GM21576 (cell line): ENCODE data around the gene AK8.
"Not testable (repeated sequence)": the region's sequence is repeated elsewhere in the genome, so short reads cannot be mapped to it uniquely, and the experiment has no call there.

Source experiments
- ATAC-seq: cut with Tn5 transposase; IDR thresholded peaks from one replicate; pipeline ENCODE4 v1.9.1; 2021; ENCODE audit warnings: mild to moderate bottlenecking, moderate library complexity; ENCODE audit not compliant: unreplicated experiment

The AK8 gene

DNA sequence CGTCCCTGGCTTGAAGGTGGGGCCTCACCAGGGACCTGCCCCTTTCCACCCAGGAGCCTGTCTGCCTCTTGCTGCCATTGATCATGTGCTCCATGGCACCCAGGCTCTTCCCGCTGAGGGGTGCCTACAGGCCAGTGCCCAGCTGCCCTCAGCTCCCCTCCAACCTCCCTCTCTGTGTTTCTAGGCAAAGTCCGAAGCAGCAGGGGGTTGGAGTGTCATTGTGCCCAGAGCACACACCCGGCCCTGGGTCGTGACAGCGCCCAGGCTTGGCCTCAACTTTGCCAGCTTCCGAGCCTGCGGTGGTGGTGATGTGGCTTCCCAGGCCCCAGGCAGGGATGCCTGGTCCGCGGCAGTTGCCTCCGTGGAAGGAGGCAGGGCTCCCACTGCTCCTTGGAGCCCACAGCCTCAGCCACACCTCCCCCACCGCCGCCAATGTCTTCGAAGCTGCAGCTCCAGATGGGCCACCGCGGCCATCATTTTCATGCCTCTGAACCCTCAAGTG, 155.5 kb downstream of the AK8 start:
- no peak for ATAC-seq

DNA sequence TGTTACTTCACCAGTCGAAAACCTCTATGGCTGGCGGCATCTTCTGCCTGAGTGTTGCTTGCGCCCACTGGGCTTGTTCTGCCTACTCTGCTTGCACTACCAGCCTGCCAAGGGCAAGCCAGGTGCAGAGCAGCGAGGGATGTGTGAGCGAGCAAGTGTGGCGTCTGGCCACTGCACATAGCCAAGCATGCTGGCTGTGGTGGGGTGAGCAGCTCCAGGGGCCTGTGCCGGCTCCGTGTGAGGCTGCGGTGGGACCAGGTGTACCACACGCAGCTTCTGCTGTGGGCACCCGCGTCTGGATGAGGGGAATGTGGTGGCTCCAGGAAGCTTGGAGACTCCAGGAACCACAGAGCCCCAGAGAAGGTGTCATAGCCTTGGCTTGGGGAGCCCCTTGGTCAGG, 156.4 kb downstream of the AK8 start:
- ATAC-seq = no peak

DNA sequence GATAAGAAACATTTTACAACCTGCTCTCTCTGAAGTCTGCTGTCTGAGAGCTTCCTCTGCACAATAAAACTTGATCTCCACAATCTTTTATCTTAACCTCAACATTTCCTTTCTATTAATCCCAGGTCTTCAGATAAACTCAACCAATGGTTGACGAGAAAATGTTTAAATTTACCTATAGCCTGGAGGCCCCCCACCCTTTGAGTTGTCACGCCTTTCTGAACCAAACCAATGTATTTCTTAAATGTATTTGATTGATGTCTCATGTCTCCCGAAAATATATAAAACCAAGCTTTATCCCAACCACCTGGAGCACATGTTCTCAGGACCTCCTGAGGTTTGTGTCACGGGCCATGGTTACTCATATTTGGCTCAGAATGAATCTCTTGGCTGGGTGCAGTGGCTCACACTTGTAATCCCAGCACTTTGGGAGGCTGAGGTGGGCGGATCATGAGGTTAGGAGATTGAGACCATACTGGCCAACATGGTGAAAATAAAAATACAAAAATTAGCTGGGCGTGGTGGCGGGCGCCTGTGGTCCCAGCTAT, 159.6 kb downstream of the AK8 start:
- ATAC-seq = not testable (repeated sequence)

DNA sequence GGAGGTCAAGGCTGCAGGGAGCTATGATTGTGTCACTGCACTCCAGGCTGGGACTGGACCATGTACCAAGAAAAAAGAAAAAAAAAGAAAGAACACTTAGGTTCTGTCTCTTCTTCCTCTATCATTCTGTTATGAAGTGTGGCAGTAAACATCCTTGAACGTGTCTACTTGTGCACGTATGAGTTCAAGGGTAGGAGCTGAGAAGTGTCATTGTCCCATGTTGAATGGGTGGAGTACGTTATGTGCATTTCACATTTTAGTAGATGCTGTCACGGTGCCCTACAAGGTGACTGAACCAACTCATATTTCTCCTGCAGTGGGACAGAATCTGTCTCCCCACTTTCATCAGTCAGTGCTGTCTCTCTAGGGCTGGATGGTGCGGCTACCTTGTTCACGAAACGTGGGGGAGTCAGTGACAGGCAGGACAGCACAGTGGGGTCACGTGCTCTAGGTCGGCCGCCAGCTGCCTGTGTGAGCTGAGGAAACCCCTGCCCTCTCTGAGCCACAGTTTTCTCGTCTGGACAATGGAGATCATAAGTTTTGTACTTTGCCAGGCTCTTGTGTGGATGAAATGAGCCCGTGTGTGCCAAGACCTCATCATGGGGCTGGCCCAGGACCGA, 160.6 kb downstream of the AK8 start:
- no peak for ATAC-seq

DNA sequence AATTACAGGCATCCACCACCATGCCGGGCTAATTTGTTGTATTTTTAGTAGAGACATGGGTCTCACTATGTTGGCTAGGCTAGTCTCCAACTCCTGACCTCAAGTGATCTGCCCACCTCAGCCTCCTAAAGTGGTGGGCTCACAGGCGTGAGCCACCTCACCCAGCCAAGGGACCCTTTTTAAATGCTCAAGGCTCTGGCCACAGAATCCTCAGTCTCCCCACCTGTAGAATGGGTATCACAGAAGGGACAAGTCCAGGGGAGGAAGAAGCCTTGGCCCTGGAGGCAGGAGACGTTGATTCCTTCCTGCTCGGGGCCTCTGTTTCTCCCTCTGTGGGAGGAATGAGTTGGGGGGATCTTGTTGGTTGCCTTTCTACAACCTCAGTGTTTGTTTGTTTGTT, 162.1 kb downstream of the AK8 start:
- ATAC-seq = no peak

DNA sequence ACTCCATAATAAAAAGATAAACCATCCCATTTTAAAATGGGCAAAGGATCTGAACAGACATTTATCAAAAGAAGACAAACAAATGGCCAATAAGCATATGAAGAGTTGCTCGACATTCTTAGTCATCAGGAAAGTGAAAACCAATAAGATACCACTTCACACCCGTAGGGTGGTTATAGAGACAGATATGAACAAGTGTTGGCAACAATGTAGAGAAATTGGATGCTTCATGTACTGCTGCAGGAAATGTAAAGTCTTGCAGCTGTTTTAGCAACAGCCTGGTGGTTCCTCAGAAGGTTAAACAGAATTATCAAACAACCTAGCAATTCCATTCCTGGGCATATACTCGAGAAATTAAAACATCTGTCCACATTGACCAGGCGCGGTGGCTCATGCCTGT, 165.3 kb downstream of the AK8 start:
- ATAC-seq = no peak

DNA sequence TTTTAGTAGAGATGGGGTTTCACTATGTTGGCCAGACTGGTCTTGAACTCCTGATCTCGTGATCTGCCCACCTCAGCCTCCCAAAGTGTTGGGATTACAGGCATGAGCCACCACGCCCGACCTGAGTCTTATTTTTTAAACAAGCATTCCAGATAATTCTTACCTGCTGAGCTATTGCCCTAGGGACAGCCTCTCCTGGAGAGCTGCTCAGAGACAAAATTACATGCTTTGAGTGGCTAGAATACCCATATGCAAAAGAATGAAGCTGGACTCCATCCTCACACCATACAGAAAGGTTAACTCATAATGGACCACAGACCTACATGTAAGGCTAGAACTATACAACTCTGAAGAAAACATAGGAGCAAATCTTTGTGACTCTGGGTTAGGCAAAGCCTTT, 166.2 kb downstream of the AK8 start:
- no peak for ATAC-seq

DNA sequence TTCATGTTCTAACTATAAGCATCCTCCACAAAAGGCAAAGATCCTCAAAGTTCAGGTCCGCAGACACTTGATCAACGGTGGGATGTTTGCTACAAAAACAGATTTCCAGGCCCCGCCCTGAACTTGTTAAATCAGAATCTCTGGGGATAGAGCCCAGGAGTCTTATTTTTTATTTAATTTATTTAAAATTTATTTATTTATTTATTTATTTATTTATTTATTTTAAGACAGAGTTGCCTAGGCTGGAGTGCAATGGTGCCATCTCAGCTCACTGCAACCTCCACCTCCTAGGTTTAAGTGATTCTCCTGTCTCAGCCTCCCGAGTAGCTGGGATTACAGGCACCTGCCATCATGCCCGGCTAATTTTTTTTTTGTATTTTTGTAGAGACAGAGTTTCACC, 166.9 kb downstream of the AK8 start:
- not testable (repeated sequence) for ATAC-seq

DNA sequence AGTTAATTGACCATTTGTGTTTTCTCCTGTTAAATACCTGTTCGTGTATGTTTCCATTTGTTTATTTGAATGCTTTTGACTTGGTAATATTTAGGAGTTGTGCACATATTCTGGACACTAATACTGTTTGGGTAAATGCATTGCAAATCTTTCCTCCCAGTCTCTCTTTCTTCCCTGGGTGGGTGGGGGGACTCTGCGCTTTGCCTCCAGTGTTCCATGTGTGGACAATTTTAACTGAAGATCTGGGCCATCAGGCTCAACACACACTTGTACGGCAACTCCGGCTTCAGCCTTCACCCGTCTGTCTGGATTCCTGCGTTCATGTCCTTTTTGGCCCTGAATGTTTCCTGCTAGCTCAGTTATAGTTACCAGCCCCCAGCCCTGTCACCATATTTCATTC, 167.8 kb downstream of the AK8 start:
- no peak for ATAC-seq

DNA sequence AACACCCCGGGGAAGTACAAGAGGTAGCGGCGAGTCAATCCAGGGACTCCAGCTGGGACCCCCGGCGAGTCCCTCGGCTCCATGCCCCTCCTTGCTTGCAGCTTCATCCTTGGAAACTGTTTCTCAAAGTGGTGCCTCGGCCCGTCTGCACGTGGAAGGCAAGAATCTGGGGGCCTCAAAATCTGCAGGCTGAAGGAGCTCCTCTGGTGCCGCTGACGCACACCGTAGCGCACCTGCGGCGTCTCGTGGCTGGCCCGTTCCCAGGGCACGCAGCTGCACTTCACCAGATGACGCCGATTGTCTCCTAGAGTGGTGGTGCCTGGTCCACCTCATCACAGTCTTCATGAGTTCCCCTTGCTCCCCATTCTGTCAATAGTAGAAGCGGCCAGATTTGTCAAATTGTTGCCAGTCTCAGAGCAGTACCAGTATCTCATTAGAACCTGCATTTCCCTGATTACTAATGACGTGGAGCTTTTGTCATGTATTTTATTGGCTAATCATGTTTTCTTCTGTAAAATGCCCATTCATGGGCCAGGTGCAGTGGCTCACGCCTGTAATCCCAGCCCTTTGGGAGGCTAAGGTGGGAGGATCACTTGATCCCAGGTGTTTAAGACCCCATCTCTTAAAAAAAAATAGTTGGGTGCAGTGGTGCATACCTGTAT, 169.2 kb downstream of the AK8 start:
- no peak for ATAC-seq

DNA sequence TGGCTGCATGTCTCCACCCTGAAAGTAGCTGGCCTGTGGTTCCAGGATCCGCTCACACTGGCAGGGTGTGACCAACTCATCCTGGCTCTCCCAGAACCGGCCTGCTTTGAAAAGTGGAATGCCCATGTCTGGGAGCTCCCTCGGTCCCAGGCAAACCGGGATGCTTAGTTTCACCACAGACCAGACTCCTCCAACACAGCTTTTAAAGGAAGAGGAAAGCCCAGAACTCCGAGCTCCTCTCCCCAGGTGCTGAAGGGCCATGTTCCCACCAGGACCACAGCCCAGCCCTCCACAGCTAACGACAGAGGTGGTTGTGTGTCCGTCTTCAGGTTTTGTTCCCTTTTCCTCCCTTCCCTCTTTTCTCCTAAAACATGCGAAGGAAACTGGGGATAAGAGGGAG, 169.8 kb downstream of the AK8 start:
- no peak for ATAC-seq

DNA sequence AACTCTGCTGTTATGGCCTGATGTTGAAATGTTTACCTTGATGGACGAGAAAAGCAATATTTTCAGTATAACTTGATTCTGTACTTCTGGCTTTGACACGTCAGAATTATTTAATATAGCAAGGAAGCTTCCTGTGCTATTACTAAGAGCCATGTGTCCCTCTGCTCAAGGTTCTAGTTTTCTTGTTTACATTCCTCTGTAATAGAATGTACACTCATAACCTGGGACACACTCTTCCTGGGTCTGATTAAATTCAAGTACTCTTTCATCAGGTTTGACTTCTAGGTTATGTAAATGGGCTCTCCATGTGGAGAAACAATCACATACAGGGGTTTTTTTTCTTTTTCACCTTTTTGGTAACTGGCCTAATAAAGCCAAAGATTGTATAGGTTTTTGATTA, 174.7 kb downstream of the AK8 start:
- no peak for ATAC-seq

DNA sequence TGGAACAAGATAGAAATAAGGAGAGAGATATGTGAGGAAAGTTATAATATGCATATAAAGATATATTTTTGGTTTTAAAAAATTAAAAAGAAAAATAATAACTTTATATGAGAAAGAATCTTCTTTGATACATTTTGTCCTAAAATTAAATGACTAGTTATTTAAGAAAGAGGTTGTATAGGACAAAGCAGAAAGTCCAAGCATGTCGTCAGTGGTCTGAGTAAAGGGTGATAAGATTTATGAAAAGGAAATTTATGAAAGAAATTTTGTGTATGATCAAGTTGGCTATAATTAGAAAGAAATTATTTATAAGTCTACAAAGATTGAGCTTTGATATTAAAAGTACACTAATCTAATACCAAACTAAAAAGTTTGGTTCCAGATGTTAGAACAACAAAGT, 175.8 kb downstream of the AK8 start:
- ATAC-seq = no peak

DNA sequence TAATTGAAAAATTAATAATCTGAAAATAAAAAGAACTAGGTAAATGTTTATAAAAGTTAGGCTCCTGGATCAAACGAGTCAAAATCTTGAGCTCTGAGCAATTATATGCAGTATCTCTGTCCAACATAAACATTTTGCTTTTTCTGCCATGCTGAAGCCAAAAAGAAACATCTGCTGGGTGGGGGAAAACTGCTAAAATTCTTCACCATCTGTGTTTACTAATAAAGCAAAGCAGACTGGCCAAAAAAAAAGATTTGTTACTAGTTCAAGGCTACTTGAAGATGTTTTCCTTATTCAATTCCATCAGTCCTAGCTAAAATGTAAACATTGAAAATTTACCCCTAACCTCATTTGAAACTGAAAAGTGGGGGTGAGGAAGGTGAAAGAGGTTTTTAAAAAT, 178.1 kb downstream of the AK8 start:
- no peak for ATAC-seq

DNA sequence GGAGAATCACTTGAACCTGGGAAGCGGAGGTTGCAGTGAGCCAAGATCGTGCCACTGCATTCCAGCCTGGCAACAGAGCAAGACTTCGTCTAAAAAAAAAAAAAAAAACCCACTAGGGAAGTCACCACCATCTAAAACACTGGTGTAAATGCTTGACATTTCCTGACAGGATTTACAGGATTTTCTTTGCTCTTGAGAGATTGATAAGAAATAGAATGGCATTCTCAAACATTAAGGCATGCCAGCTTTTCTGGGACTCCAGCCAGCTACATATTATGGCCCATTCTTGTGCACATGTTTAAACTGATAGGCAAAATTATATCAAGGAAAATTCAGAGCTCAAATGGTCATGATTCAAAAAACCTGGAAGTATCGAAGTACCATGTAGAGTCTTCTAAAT, 179.1 kb downstream of the AK8 start:
- no peak for ATAC-seq

DNA sequence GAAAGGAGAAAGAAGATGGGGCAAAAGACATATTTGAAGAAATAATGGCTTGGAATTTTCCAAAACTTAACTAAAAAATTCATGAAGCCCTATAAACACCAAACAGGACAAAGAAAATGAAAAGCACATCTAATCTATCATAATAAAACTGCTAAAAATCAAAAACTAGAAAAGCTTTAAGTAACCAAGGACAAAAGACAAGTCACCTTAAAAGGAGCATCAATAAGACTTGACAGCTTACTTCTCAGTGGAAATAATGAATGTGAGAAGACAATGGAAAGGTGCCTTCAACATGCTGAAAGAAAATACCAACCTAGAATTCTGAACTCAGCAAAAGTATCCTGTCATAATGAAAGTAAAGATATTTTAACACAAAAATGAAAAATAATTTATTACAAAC, 180.9 kb downstream of the AK8 start:
- ATAC-seq = no peak

DNA sequence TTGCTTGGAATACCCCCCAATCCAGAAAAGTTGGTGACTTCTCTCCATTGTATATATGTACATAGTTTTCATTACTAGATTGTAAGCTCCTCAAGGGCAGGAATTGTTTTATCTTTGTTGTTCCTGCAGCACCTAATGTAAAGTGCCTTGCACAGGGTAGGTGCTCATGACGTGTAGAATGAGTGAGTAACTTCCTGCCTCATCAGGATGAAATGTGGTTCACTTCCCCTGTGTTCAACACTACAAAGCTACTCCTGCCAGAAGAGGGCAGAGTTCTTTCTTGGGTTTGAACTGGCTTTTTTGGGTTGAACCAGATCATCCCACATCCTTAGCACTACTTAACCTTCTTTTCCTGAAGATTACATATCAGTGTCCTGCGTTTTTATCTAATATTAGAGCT, 183.9 kb downstream of the AK8 start:
- no peak for ATAC-seq

DNA sequence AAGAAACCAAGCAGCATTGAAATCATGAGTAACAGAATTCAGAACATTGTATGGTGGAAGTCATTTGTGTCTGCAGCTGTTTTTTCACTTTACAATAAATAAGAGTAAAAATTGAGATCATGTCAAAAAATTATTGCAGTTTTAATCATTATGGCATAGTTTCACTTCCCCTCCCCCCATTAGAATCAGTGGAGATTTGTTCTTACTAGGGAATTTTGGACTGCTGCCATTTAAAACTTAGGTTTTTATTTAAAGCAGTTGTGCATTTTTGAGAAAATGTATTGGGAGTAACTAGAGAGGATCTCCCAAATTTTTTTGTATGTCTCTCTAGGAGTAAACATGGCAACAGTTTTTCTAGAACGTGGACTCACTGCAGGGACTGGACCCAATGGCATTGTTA, 187.4 kb downstream of the AK8 start:
- no peak for ATAC-seq

DNA sequence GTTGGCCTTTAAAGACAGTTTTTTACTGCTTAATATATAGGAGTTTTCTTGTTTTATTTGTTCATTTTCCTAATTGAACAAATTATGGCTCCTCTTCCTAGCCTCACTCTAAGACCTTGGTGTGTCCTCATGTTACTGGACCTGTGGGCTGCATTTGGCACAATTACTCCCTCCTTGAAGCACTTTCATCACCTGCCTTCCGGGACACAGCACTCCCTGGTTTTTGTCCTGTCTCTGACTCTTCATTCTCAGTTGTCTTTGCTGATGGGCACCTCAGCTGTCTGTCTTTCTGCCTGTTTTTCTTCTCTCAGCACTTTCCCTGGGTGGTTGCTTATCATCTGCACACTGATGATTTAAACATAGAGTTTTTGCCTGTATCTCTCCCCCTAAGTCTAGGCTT, 194.2 kb downstream of the AK8 start:
- ATAC-seq = no peak

DNA sequence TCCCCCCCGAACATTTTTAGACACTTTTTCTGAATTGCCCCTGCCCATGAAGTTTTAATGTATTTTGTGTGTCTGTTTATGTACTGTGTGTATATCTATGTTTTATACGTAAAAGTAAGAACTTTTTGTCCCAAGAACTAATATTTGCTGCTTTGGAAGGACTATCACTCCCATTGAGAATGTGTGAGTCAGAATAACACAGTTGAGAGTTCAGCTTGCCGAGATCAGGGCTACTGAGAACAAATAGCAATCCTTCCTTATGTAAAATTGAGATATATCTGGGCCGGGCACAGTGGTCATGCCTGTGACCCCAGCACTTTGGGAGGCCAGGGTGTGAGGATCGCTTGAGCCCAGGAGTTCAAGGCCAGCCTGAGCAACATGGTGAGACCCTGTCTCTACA, 196.5 kb downstream of the AK8 start:
- ATAC-seq = no peak

DNA sequence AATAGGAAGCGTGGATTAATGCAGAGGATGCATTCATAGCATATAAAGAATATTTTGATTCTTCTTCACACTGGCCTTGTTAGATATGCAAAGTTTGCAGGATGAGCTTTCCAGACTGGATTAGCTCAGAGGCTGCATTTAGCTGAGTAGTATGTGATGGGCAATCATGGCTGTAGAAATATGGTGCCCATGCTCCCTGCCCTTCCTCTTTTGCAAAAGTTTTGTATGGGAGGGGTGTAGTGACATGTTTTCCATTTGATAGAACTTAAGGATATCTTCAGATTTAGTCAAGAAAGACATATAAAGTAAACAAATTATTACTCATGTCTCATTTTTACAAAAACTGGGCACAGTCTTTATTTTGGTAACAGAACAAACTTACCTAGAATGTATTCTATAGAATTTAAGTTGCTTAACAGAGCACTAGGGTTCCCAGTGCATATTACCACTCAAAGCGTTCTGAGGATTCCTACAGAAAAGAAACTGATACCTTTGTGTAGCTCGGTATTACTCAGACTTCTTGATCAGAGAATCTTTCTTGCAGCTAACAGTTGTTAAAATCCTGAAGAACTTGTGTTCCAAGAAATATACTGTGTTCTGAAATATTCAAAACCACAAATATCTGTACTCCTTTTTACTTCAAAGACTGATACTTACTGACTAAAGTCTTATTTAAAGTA, 198.0 kb downstream of the AK8 start:
- ATAC-seq = no peak

DNA sequence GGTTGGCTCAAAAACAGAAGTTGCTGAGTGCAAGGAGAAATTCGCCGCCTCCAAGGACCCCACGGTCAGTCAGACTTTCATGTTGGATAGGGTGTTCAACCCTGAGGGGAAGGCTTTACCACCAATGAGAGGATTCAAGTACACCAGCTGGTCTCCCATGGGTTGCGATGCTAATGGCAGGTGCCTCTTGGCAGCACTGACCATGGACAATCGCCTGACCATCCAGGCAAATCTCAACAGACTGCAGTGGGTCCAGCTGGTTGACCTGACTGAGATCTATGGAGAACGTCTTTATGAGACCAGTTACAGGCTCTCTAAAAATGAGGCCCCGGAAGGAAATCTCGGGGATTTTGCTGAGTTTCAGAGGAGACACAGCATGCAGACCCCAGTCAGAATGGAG, 200.1 kb downstream of the AK8 start:
- ATAC-seq = no peak
